Immature natural killer cell (primary cell): ENCODE data around the gene FAM13A. TPM values are rescaled to one million over a fixed set of nuclear protein-coding genes. Genes with fewer than 3 reads are reported as not detected.
A peak's percentile ranks its signal among the peaks of the same experiment; 100 is the strongest.

Source experiments
- DNase-seq, 3 donors: peaks; one replicate each; pipeline ENCODE4 v3.0.0; 2022; ENCODE audit warnings: mixed read lengths in 1 of 3
- H3K27ac Mint-ChIP-seq, 6 donors: one replicate each; pipeline ENCODE4 v1.8.0; 2020; ENCODE audit warnings: mixed read lengths in 6 of 6, mild to moderate bottlenecking in 5 of 6, inconsistent platforms in 4 of 6, moderate library complexity in 3 of 6
- H3K27me3 Mint-ChIP-seq, 3 donors: one replicate each; pipeline ENCODE4 v1.8.0; 2020 to 2021; ENCODE audit warnings: low read depth in 3 of 3, mild to moderate bottlenecking in 3 of 3, mixed read lengths in 3 of 3, moderate library complexity in 3 of 3, inconsistent platforms in 1 of 3
- H3K36me3 Mint-ChIP-seq, 3 donors: one replicate each; pipeline ENCODE4 v1.8.0; 2020; ENCODE audit warnings: mixed read lengths in 3 of 3, inconsistent platforms in 2 of 3, mild to moderate bottlenecking in 2 of 3
- H3K4me1 Mint-ChIP-seq, 2 donors: one replicate each; pipeline ENCODE4 v1.8.0; 2020; ENCODE audit warnings: inconsistent platforms in 2 of 2, mild to moderate bottlenecking in 2 of 2, mixed read lengths in 2 of 2, moderate library complexity in 1 of 2
- H3K4me3 Mint-ChIP-seq, 5 donors: one replicate each; pipeline ENCODE4 v1.8.0; 2020; ENCODE audit warnings: mild to moderate bottlenecking in 5 of 5, mixed read lengths in 5 of 5, inconsistent platforms in 3 of 5, moderate library complexity in 3 of 5
- H3K9me3 Mint-ChIP-seq, 6 donors: one replicate each; pipeline ENCODE4 v1.8.0; 2020; ENCODE audit warnings: mild to moderate bottlenecking in 6 of 6, mixed read lengths in 6 of 6, inconsistent platforms in 4 of 6, moderate library complexity in 3 of 6
- polyA plus RNA-seq, 3 donors: library from polyadenylated mRNA; unstranded; fragments of 300-500 nt; fragmentation: Illumina TruSeq; gene quantifications; one replicate each; pipeline ENCODE4 v1.2.3, GENCODE V29; 2021

Gene FAM13A
- polyA plus RNA-seq, 3 donors from 2014 or later, result 1.5 to 3.4 (median 1.7) TPM

GRCh38 chr4:88820698-88821415 is 236.1 kb downstream of the FAM13A start:
- peak overlapping the region in 5 of 6 donors; percentile 28 to 87 (median 32) for H3K27ac Mint-ChIP-seq
- DNase-seq, result no peak
- H3K4me3 Mint-ChIP-seq, result no peak overlapping the region
- no peaks in the 10 kb centered on the region for H3K9me3 Mint-ChIP-seq
- peaks cover 16 to 39% of the 10 kb centered on the region in 2 donors for H3K4me1 Mint-ChIP-seq
- H3K27me3 Mint-ChIP-seq, result peaks cover 0 to 6% (median 3%) of the 10 kb centered on the region in 3 donors
- H3K36me3 Mint-ChIP-seq, result no peaks in the 10 kb centered on the region

- H3K27ac Mint-ChIP-seq, result peak overlapping the region in 3 of 6 donors; percentile 28 to 56 (median 31)
- H3K4me1 Mint-ChIP-seq, result peaks cover 16 to 39% of the 10 kb centered on the region in 2 donors
- peaks cover 0 to 6% (median 3%) of the 10 kb centered on the region in 3 donors for H3K27me3 Mint-ChIP-seq
- H3K4me3 Mint-ChIP-seq, result no peak overlapping the region
- DNase-seq, result no peak
- no peaks in the 10 kb centered on the region for H3K36me3 Mint-ChIP-seq
- no peaks in the 10 kb centered on the region for H3K9me3 Mint-ChIP-seq
Measured at GRCh38 chr4:88819818-88820697, 236.9 kb downstream of the FAM13A start.

- H3K4me1 Mint-ChIP-seq, result peaks cover 16 to 36% of the 10 kb centered on the region in 2 donors
- peak; percentile 25 to 39 (median 34) for DNase-seq
- H3K27ac Mint-ChIP-seq, result peak overlapping the region in 3 of 6 donors; percentile 14 to 50 (median 31)
- no peak overlapping the region for H3K4me3 Mint-ChIP-seq
- no peaks in the 10 kb centered on the region for H3K9me3 Mint-ChIP-seq
- H3K27me3 Mint-ChIP-seq, result peaks cover 0 to 6% (median 3%) of the 10 kb centered on the region in 3 donors
- H3K36me3 Mint-ChIP-seq, result no peaks in the 10 kb centered on the region
Measured at GRCh38 chr4:88818631-88819470, 238.1 kb downstream of the FAM13A start.

GRCh38 chr4:88817740-88818139 is 239.2 kb downstream of the FAM13A start:
- Mint-ChIP-seq H3K4me1 (peaks cover 10 to 25% of the 10 kb centered on the region in 2 donors), H3K4me3 (no peak overlapping the region), H3K27me3 (peaks cover 0 to 3% (median 0%) of the 10 kb centered on the region in 3 donors), H3K9me3 (no peaks in the 10 kb centered on the region), H3K36me3 (no peaks in the 10 kb centered on the region), H3K27ac (no peak overlapping the region)
- no peak for DNase-seq

- no peak overlapping the region for H3K4me3 Mint-ChIP-seq
- no peaks in the 10 kb centered on the region for H3K36me3 Mint-ChIP-seq
- no peaks in the 10 kb centered on the region for H3K9me3 Mint-ChIP-seq
- H3K4me1 Mint-ChIP-seq, result peaks cover 3 to 14% of the 10 kb centered on the region in 2 donors
- H3K27ac Mint-ChIP-seq, result no peak overlapping the region
- no peak for DNase-seq
- peaks cover 0 to 3% (median 0%) of the 10 kb centered on the region in 3 donors for H3K27me3 Mint-ChIP-seq
Measured at GRCh38 chr4:88816360-88816759, 240.6 kb downstream of the FAM13A start.

GRCh38 chr4:88814043-88814617 is 242.9 kb downstream of the FAM13A start:
- Mint-ChIP-seq H3K27ac (peak overlapping the region in 1 of 6 donors; percentile 20), H3K4me1 (no peaks in the 10 kb centered on the region), H3K4me3 (no peak overlapping the region), H3K27me3 (peaks cover 0 to 3% (median 3%) of the 10 kb centered on the region in 3 donors), H3K36me3 (no peaks in the 10 kb centered on the region), H3K9me3 (no peaks in the 10 kb centered on the region)
- DNase-seq, result no peak

GRCh38 chr4:88813013-88813412 is 244.0 kb downstream of the FAM13A start:
- Mint-ChIP-seq H3K4me1 (no peaks in the 10 kb centered on the region), H3K36me3 (no peaks in the 10 kb centered on the region), H3K4me3 (no peak overlapping the region), H3K27ac (no peak overlapping the region), H3K9me3 (no peaks in the 10 kb centered on the region), H3K27me3 (peaks cover 0 to 3% (median 0%) of the 10 kb centered on the region in 3 donors)
- no peak for DNase-seq

GRCh38 chr4:88812420-88812819 is 244.6 kb downstream of the FAM13A start:
- Mint-ChIP-seq H3K4me3 (no peak overlapping the region), H3K9me3 (no peaks in the 10 kb centered on the region), H3K36me3 (no peaks in the 10 kb centered on the region), H3K27me3 (peaks cover 0 to 3% (median 0%) of the 10 kb centered on the region in 3 donors), H3K4me1 (no peaks in the 10 kb centered on the region), H3K27ac (no peak overlapping the region)
- DNase-seq, result no peak

GRCh38 chr4:88811904-88812303 is 245.1 kb downstream of the FAM13A start:
- H3K4me1 Mint-ChIP-seq, result no peaks in the 10 kb centered on the region
- H3K4me3 Mint-ChIP-seq, result no peak overlapping the region
- H3K27ac Mint-ChIP-seq, result no peak overlapping the region
- no peak for DNase-seq
- H3K36me3 Mint-ChIP-seq, result no peaks in the 10 kb centered on the region
- H3K9me3 Mint-ChIP-seq, result no peaks in the 10 kb centered on the region
- H3K27me3 Mint-ChIP-seq, result peaks cover 0 to 3% (median 0%) of the 10 kb centered on the region in 3 donors

GRCh38 chr4:88810325-88810724 is 246.7 kb downstream of the FAM13A start:
- no peaks in the 10 kb centered on the region for H3K36me3 Mint-ChIP-seq
- H3K9me3 Mint-ChIP-seq, result no peaks in the 10 kb centered on the region
- no peak overlapping the region for H3K4me3 Mint-ChIP-seq
- H3K27me3 Mint-ChIP-seq, result peaks cover 0 to 3% (median 0%) of the 10 kb centered on the region in 3 donors
- H3K27ac Mint-ChIP-seq, result no peak overlapping the region
- no peak for DNase-seq
- H3K4me1 Mint-ChIP-seq, result no peaks in the 10 kb centered on the region

- Mint-ChIP-seq H3K27me3 (peaks cover 0 to 3% (median 0%) of the 10 kb centered on the region in 3 donors), H3K36me3 (no peaks in the 10 kb centered on the region), H3K27ac (no peak overlapping the region), H3K4me3 (no peak overlapping the region), H3K9me3 (no peaks in the 10 kb centered on the region), H3K4me1 (no peaks in the 10 kb centered on the region)
- no peak for DNase-seq
Measured at GRCh38 chr4:88809576-88810219, 247.3 kb downstream of the FAM13A start.

- Mint-ChIP-seq H3K4me1 (no peaks in the 10 kb centered on the region), H3K27ac (no peak overlapping the region), H3K9me3 (no peaks in the 10 kb centered on the region), H3K4me3 (no peak overlapping the region), H3K27me3 (peaks cover 0 to 3% (median 0%) of the 10 kb centered on the region in 3 donors), H3K36me3 (no peaks in the 10 kb centered on the region)
- no peak for DNase-seq
Measured at GRCh38 chr4:88809101-88809500, 247.9 kb downstream of the FAM13A start.

GRCh38 chr4:88807499-88807898 is 249.5 kb downstream of the FAM13A start:
- Mint-ChIP-seq H3K4me1 (no peaks in the 10 kb centered on the region), H3K9me3 (no peaks in the 10 kb centered on the region), H3K27me3 (peaks cover 0 to 3% (median 0%) of the 10 kb centered on the region in 3 donors), H3K27ac (no peak overlapping the region), H3K4me3 (no peak overlapping the region), H3K36me3 (no peaks in the 10 kb centered on the region)
- no peak for DNase-seq
